SU-DHL-6 (cell line): ENCODE results near the gene PPCDC.

Source experiments
- H2AFZ ChIP-seq: fragments of 200-600 bp; sonication (generic); 2 replicates; pipeline ENCODE4 v1.6.1; 2014; ENCODE audit warnings: low read depth, mild to moderate bottlenecking, moderate library complexity, mixed read lengths, antibody characterized with exemption, low read length; ENCODE audit not compliant: severe bottlenecking
- H3F3A ChIP-seq: fragments of 200-600 bp; shearing (Covaris generic); 2 replicates; pipeline ENCODE4 v1.6.0; 2016; ENCODE audit warnings: antibody characterized with exemption, mild to moderate bottlenecking; ENCODE audit not compliant: insufficient read depth
- H3K27ac ChIP-seq: fragments of 200-600 bp; sonication (generic); 2 replicates; pipeline ENCODE4 v1.5.1; 2016; ENCODE audit warnings: low read depth, mild to moderate bottlenecking, low read length, moderate library complexity, mixed read lengths
- H3K27me3 ChIP-seq: fragments of 200-600 bp; sonication (generic), shearing (Covaris generic); 2 replicates; pipeline ENCODE4 v1.6.0; 2014; ENCODE audit warnings: mild to moderate bottlenecking, low read length
- H3K36me3 ChIP-seq: fragments of 200-600 bp; sonication (generic); 2 replicates; pipeline ENCODE4 v1.6.1; 2014; ENCODE audit warnings: mild to moderate bottlenecking, low read length, mixed read lengths
- H3K4me2 ChIP-seq: fragments of 300-600, 200-600 bp; shearing (Covaris generic), sonication (generic); 2 replicates; pipeline ENCODE4 v1.6.0; 2014; ENCODE audit warnings: low read length, low read depth, mild to moderate bottlenecking; ENCODE audit not compliant: poor library complexity, severe bottlenecking
- H3K4me3 ChIP-seq: fragments of 200-600 bp; sonication (generic); 2 replicates; pipeline ENCODE4 v1.5.1; 2014; ENCODE audit warnings: antibody characterized with exemption, low read length, mild to moderate bottlenecking, mixed read lengths; ENCODE audit not compliant: insufficient read depth, poor library complexity, severe bottlenecking
- H3K79me2 ChIP-seq: fragments of 200-600 bp; sonication (generic); 2 replicates; pipeline ENCODE4 v1.6.1; 2014; ENCODE audit warnings: mild to moderate bottlenecking, low read length, moderate library complexity; ENCODE audit not compliant: insufficient read depth
- H3K9ac ChIP-seq: fragments of 200-600 bp; sonication (generic); 2 replicates; pipeline ENCODE4 v1.7.0; 2014; ENCODE audit warnings: mild to moderate bottlenecking, low read length
- H3K9me2 ChIP-seq: fragments of 200-600 bp; sonication (generic); replicated peaks from 2 replicates; pipeline ENCODE4 v1.6.1; 2014; ENCODE audit warnings: low read length; ENCODE audit not compliant: insufficient read depth
- H3K9me3 ChIP-seq: fragments of 200-600 bp; sonication (generic); 2 replicates; pipeline ENCODE4 v1.6.1; 2014; ENCODE audit warnings: low read length, mixed read lengths; ENCODE audit not compliant: insufficient read depth
- H4K20me1 ChIP-seq: fragments of 200-600 bp; sonication (generic); 2 replicates; pipeline ENCODE4 v1.6.1; 2014; ENCODE audit warnings: low read depth, mild to moderate bottlenecking, antibody characterized with exemption, low read length, moderate library complexity, mixed read lengths
- CTCF ChIP-seq: fragments of 200-600 bp; sonication (generic); IDR thresholded peaks from one replicate; pipeline ENCODE4 v1.5.1; 2017; ENCODE audit warnings: antibody characterized with exemption, mild to moderate bottlenecking, low read length, moderate library complexity; ENCODE audit not compliant: insufficient read depth, poor library complexity, severe bottlenecking
- EZH2phosphoT487 ChIP-seq: fragments of 200-600 bp; sonication (generic), shearing (Covaris generic); conservative IDR thresholded peaks from 2 replicates; pipeline ENCODE4 v1.6.1; 2018; ENCODE audit warnings: mild to moderate bottlenecking, antibody characterized with exemption, low read length, moderate library complexity, mixed read lengths

The PPCDC gene

GRCh38 chr15:75023872-75024636, 664 bp downstream of the PPCDC start:
- no peak for TF ChIP-seq EZH2phosphoT487
- TF ChIP-seq CTCF, result no peak
- H2AFZ ChIP-seq, result no peak overlapping the region

GRCh38 chr15:75025107-75025506, 1.7 kb downstream of the PPCDC start:
- H2AFZ ChIP-seq, result no peak overlapping the region
- H3K9ac ChIP-seq, result peak overlapping the region; percentile 92
- H3K9me2 ChIP-seq, result no peaks in the 10 kb centered on the region
- peaks cover 10% of the 10 kb centered on the region; the same call in 1 of the 2 replicates for H3K79me2 ChIP-seq
- TF ChIP-seq CTCF (no peak), EZH2phosphoT487 (no peak)
- H4K20me1 ChIP-seq, result no peaks in the 10 kb centered on the region
- peak overlapping the region; percentile 73; the same call in 1 of the 2 replicates for H3K27ac ChIP-seq
- H3K4me3 ChIP-seq, result no peak overlapping the region
- peak overlapping the region; percentile 79 for H3K4me2 ChIP-seq
- H3K9me3 ChIP-seq, result no peaks in the 10 kb centered on the region
- no peaks in the 10 kb centered on the region for H3K36me3 ChIP-seq
- no peaks in the 10 kb centered on the region for H3K27me3 ChIP-seq
- peaks cover 14% of the 10 kb centered on the region for H3F3A ChIP-seq

More at GRCh38 chr15:75023872-75024636, 664 bp downstream of the PPCDC start:
- Histone ChIP-seq H3K9ac (peak overlapping the region; percentile 92), H3K27ac (peak overlapping the region; percentile 73), H3K79me2 (peaks cover 10% of the 10 kb centered on the region; the same call in 1 of the 2 replicates), H3K9me2 (no peaks in the 10 kb centered on the region), H4K20me1 (no peaks in the 10 kb centered on the region), H3K27me3 (no peaks in the 10 kb centered on the region), H3K36me3 (no peaks in the 10 kb centered on the region), H3K4me2 (peak overlapping the region; percentile 79), H3K9me3 (no peaks in the 10 kb centered on the region), H3K4me3 (peak overlapping the region; percentile 74), H3F3A (peaks cover 14% of the 10 kb centered on the region)

GRCh38 chr15:75025548-75026260, 2.3 kb downstream of the PPCDC start:
- no peaks in the 10 kb centered on the region for H3K9me3 ChIP-seq
- peak overlapping the region; percentile 73; the same call in 1 of the 2 replicates for H3K27ac ChIP-seq
- TF ChIP-seq EZH2phosphoT487, result no peak
- TF ChIP-seq CTCF, result no peak
- peak overlapping the region; percentile 92; the same call in 1 of the 2 replicates for H3K9ac ChIP-seq
- H3K4me3 ChIP-seq, result no peak overlapping the region
- H3K4me2 ChIP-seq, result no peak overlapping the region
- no peaks in the 10 kb centered on the region for H4K20me1 ChIP-seq
- peaks cover 10% of the 10 kb centered on the region; the same call in 1 of the 2 replicates for H3K79me2 ChIP-seq
- no peak overlapping the region for H2AFZ ChIP-seq
- no peaks in the 10 kb centered on the region for H3K9me2 ChIP-seq
- no peaks in the 10 kb centered on the region for H3K27me3 ChIP-seq
- H3K36me3 ChIP-seq, result no peaks in the 10 kb centered on the region
- peaks cover 14% of the 10 kb centered on the region for H3F3A ChIP-seq
